IMR-90 (cell line): ENCODE measurements around the gene CSRP1. TPM values are rescaled to one million over a fixed set of nuclear protein-coding genes. Genes with fewer than 3 reads are reported as not detected.

Source experiments
- ATAC-seq: fragments of 200-7000 bp; cut with Tn5 transposase; 2 replicates; pipeline ENCODE4 v1.9.1; 2020; ENCODE audit warnings: low read depth, mild to moderate bottlenecking, moderate library complexity
- BruUV-seq: library from RNA; stranded (reverse); fragments of 400-500 nt; replicated peaks from 2 replicates; lab custom pipeline; 2021; lab: Mats Ljungman, UMichigan
- CTCF ChIA-PET: fragments of 300-600 bp; formaldehyde crosslinking; extraction: SDS; loops from one replicate; lab custom pipeline; 2021; ENCODE audit warnings: antibody characterized with exemption; lab: Yijun Ruan, JAX
- POLR2A ChIA-PET: fragments of 300-600 bp; sonication (Branson Sonifier 250); formaldehyde crosslinking; loops from one replicate; lab custom pipeline; 2022; ENCODE audit warnings: antibody characterized with exemption; ENCODE audit not compliant: unreplicated experiment; lab: Charles Lee
- DNase-seq: peaks from one replicate; pipeline ENCODE4 v3.0.0; 2013
- H2AFZ ChIP-seq: replicated peaks from 2 replicates; pipeline ENCODE3; 2013; ENCODE audit warnings: low read length, mild to moderate bottlenecking; ENCODE audit not compliant: poor library complexity
- H2AK5ac ChIP-seq: 2 replicates; pipeline ENCODE4 v1.6.1; 2013; ENCODE audit warnings: low read depth, low read length, inconsistent platforms
- H2AK9ac ChIP-seq: replicated peaks from 2 replicates; pipeline ENCODE3; 2013; ENCODE audit warnings: mild to moderate bottlenecking, low read depth, low read length, moderate library complexity; ENCODE audit not compliant: poor library complexity
- H2BK120ac ChIP-seq: 2 replicates; pipeline ENCODE4 v1.6.1; 2013; ENCODE audit warnings: low read depth, low read length, inconsistent platforms
- H2BK15ac ChIP-seq: 3 replicates; pipeline ENCODE4 v1.6.1; 2013; ENCODE audit warnings: low read depth, low read length, inconsistent platforms
- H2BK20ac ChIP-seq: 2 replicates; pipeline ENCODE4 v1.6.1; 2013; ENCODE audit warnings: low read depth, mild to moderate bottlenecking, inconsistent platforms, low read length, moderate library complexity
- H2BK5ac ChIP-seq: 2 replicates; pipeline ENCODE4 v1.6.1; 2013; ENCODE audit warnings: mild to moderate bottlenecking, low read depth, low read length, inconsistent platforms; ENCODE audit not compliant: poor library complexity, severe bottlenecking
- H3K14ac ChIP-seq: replicated peaks from 2 replicates; pipeline ENCODE4 v1.6.1; 2013; ENCODE audit warnings: low read depth, low read length, inconsistent platforms
- H3K18ac ChIP-seq: 2 replicates; pipeline ENCODE4 v1.6.1; 2013; ENCODE audit warnings: low read depth, low read length, control low read depth
- H3K23ac ChIP-seq: 2 replicates; pipeline ENCODE4 v1.6.1; 2013; ENCODE audit warnings: low read depth, low read length, inconsistent platforms
- H3K27ac ChIP-seq: 2 replicates; pipeline ENCODE4 v1.5.1; 2013; ENCODE audit warnings: mild to moderate bottlenecking, control low read depth, low read length; ENCODE audit not compliant: insufficient read depth
- H3K27me3 ChIP-seq: 2 replicates; pipeline ENCODE4 v1.6.1; 2013; ENCODE audit warnings: low read length; ENCODE audit not compliant: control insufficient read depth, insufficient read depth
- H3K36me3 ChIP-seq: 2 replicates; pipeline ENCODE4 v1.6.1; 2013; ENCODE audit warnings: low read length, mixed read lengths; ENCODE audit not compliant: control insufficient read depth, insufficient read depth
- H3K4ac ChIP-seq: 2 replicates; pipeline ENCODE4 v1.6.1; 2013; ENCODE audit warnings: low read depth, low read length, inconsistent platforms
- H3K4me1 ChIP-seq: 2 replicates; pipeline ENCODE4 v1.6.1; 2013; ENCODE audit warnings: low read length, mixed read lengths; ENCODE audit not compliant: control insufficient read depth, insufficient read depth
- H3K4me2 ChIP-seq: 2 replicates; pipeline ENCODE4 v1.6.1; 2013; ENCODE audit warnings: low read depth, mild to moderate bottlenecking, control low read depth, low read length, moderate library complexity
- H3K4me3 ChIP-seq: 2 replicates; pipeline ENCODE4 v1.5.1; 2013; ENCODE audit warnings: low read depth, mild to moderate bottlenecking, control low read depth, low read length, moderate library complexity; ENCODE audit not compliant: insufficient read depth
- H3K56ac ChIP-seq: 2 replicates; pipeline ENCODE4 v1.6.1; 2013; ENCODE audit warnings: low read length, inconsistent platforms; ENCODE audit not compliant: insufficient read depth; ENCODE audit errors: extremely low read depth
- H3K79me1 ChIP-seq, 2 experiments: 2 replicates each; pipeline ENCODE4 v1.6.1; 2013; ENCODE audit warnings: low read length in 2 of 2, inconsistent platforms in 1 of 2, low read depth in 1 of 2
- H3K9ac ChIP-seq: 2 replicates; pipeline ENCODE4 v1.6.1; 2013; ENCODE audit warnings: low read depth, low read length, control low read depth
- H3K9me1 ChIP-seq: 2 replicates; pipeline ENCODE4 v1.6.1; 2013; ENCODE audit warnings: low read length, inconsistent platforms; ENCODE audit not compliant: insufficient read depth
- H3K9me3 ChIP-seq: 2 replicates; pipeline ENCODE4 v1.6.1; 2013; ENCODE audit warnings: low read length; ENCODE audit not compliant: control insufficient read depth, insufficient read depth
- H4K20me1 ChIP-seq: 2 replicates; pipeline ENCODE4 v1.6.1; 2013; ENCODE audit warnings: low read length, inconsistent platforms; ENCODE audit not compliant: insufficient read depth
- H4K5ac ChIP-seq: 2 replicates; pipeline ENCODE4 v1.6.1; 2013; ENCODE audit warnings: mild to moderate bottlenecking, low read depth, low read length, control low read depth
- H4K8ac ChIP-seq, 2 experiments: 2 replicates each; pipeline ENCODE4 v1.6.1; 2013; ENCODE audit warnings: low read depth in 2 of 2, low read length in 2 of 2, control low read depth in 1 of 2, inconsistent platforms in 1 of 2
- H4K91ac ChIP-seq: 2 replicates; pipeline ENCODE4 v1.6.1; 2013; ENCODE audit warnings: low read depth, low read length, inconsistent platforms; ENCODE audit not compliant: insufficient read depth
- BHLHE40 ChIP-seq: fragments of 150-350 bp; IDR thresholded peaks from 2 replicates; pipeline ENCODE4 v1.6.1; 2016; ENCODE audit warnings: mild to moderate bottlenecking, low read depth, low read length
- CEBPB ChIP-seq: IDR thresholded peaks from 2 replicates; pipeline ENCODE4 v1.6.1; 2012; ENCODE audit warnings: low read depth, low read length, improper control_type of control experiment
- CHD1 ChIP-seq: IDR thresholded peaks from 2 replicates; pipeline ENCODE4 v1.6.1; 2012; ENCODE audit warnings: low read depth, low read length, improper control_type of control experiment
- ELK1 ChIP-seq: fragments of 150-350 bp; IDR thresholded peaks from 2 replicates; pipeline ENCODE4 v1.6.1; 2016; ENCODE audit warnings: low read depth, mild to moderate bottlenecking, low read length, moderate library complexity, borderline replicate concordance
- MAFK ChIP-seq: IDR thresholded peaks from 2 replicates; pipeline ENCODE4 v1.6.1; 2012; ENCODE audit warnings: low read depth, low read length, improper control_type of control experiment
- MAZ ChIP-seq: IDR thresholded peaks from 2 replicates; pipeline ENCODE4 v1.6.1; 2012; ENCODE audit warnings: low read depth, mild to moderate bottlenecking, low read length, improper control_type of control experiment, moderate library complexity, borderline replicate concordance
- NFE2L2 ChIP-seq: fragments of 150-350 bp; IDR thresholded peaks from 2 replicates; pipeline ENCODE4 v1.6.1; 2016; ENCODE audit warnings: low read depth, mild to moderate bottlenecking, low read length
- SMC3 ChIP-seq: fragments of 150-350 bp; IDR thresholded peaks from 2 replicates; pipeline ENCODE4 v1.6.1; 2016; ENCODE audit warnings: low read depth, mild to moderate bottlenecking, antibody characterized with exemption, low read length, moderate library complexity
- WGBS, 2 experiments: methylation state at CpG; one replicate each; pipeline versions ENCODE4 v1.1.5 to v1.1.7; 2013; ENCODE audit warnings: missing lambda C conversion rate in 2 of 2; ENCODE audit not compliant: insufficient read length in 1 of 2; ENCODE audit errors: extremely low coverage in 2 of 2; 5-methylcytosine and 5-hydroxymethylcytosine counted together
- dilution Hi-C: fragments of 300-500 bp; cut with HindIII; formaldehyde crosslinking; loops from one replicate; pipeline ENCODE4 v1.14.3; 2018; ENCODE audit warnings: low sequenced_read_pairs; ENCODE audit not compliant: unreplicated experiment
- in situ Hi-C: fragments of 300-500 bp; cut with MboI; formaldehyde crosslinking; loops from 3 replicates; pipeline ENCODE4 v1.14.3; 2019; ENCODE audit warnings: low sequenced_read_pairs, inconsistent platforms, mixed read lengths
- intact Hi-C: fragments of 100-400 bp; cut with micrococcal nuclease; formaldehyde crosslinking; loops from 2 replicates; pipeline ENCODE4 v1.10.0; 2022
- polyA plus RNA-seq, 3 experiments: library from polyadenylated mRNA; depleted of rRNA; stranded (reverse); fragments of >200 nt; gene quantifications; 2 replicates each; pipeline ENCODE4 v1.2.3, GENCODE V29; 2012; ENCODE audit warnings: low replicate concordance in 1 of 3
- total RNA-seq: library from RNA; depleted of rRNA; stranded (reverse); fragments of >200 nt; gene quantifications from 2 replicates; pipeline ENCODE4 v1.2.3, GENCODE V29; 2012
- TF ChIP-seq, protein P1 (sequence below): fragments of 150-350 bp; IDR thresholded peaks from 2 replicates; pipeline ENCODE4 v1.6.1; 2017; ENCODE audit warnings: mild to moderate bottlenecking, antibody characterized with exemption, low read length, low read depth

The CSRP1 gene
- total and polyA plus RNA-seq, 2 of the 4 experiments (the other 2 are of a cell fraction), result 1,037 to 1,498 TPM

GRCh38 chr1:201543871-201544642 lies 37.1 kb upstream of the CSRP1 start:
- Histone ChIP-seq H2AFZ (no peak overlapping the region), H2BK15ac (no peak overlapping the region), H2AK5ac (peak overlapping the region; percentile 59), H3K9ac (no peak overlapping the region), H3K4me3 (no peak overlapping the region), H3K56ac (no peak overlapping the region), H4K91ac (no peak overlapping the region; the same call in 1 of the 2 replicates), H4K20me1 (peaks cover 3% of the 10 kb centered on the region; the same call in 1 of the 2 replicates), H3K79me1 (peaks cover 14 to 64% of the 10 kb centered on the region in 2 experiments; a peak in 3 of 4 replicates), H3K27ac (no peak overlapping the region), H3K18ac (no peak overlapping the region), H3K4me2 (no peak overlapping the region; the same call in 1 of the 2 replicates), H2BK20ac (no peak overlapping the region), H3K4me1 (peaks cover 21% of the 10 kb centered on the region), H3K9me3 (no peaks in the 10 kb centered on the region), H4K5ac (no peak overlapping the region), H3K27me3 (no peaks in the 10 kb centered on the region), H2BK120ac (no peak overlapping the region), H3K4ac (0 out of 2 replicates have a peak overlapping the region, but pooled peaks have one; percentile 6), H3K9me1 (peaks cover 7% of the 10 kb centered on the region), H4K8ac (no peak overlapping the region; a peak in 1 of 4 replicates), H3K23ac (peak overlapping the region; percentile 54; the same call in 1 of the 2 replicates), H2AK9ac (no peak overlapping the region), H2BK5ac (peak overlapping the region; percentile 1), H3K14ac (no peak overlapping the region), H3K36me3 (no peaks in the 10 kb centered on the region)
- TF ChIP-seq MAFK (no peak), SMC3 (no peak), CHD1 (no peak), ELK1 (no peak), CEBPB (peak; percentile 66), NFE2L2 (no peak), MAZ (no peak), BHLHE40 (no peak)
- TF ChIP-seq, protein P1, sequence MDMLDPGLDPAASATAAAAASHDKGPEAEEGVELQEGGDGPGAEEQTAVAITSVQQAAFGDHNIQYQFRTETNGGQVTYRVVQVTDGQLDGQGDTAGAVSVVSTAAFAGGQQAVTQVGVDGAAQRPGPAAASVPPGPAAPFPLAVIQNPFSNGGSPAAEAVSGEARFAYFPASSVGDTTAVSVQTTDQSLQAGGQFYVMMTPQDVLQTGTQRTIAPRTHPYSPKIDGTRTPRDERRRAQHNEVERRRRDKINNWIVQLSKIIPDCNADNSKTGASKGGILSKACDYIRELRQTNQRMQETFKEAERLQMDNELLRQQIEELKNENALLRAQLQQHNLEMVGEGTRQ, result no peak
- intact Hi-C loops (no loop called here), in situ Hi-C loops (loop anchor here (25.0 kb wide), 2 partner anchors 418 to 593 kb away; partner anchors contain the start of genes ARL8A and TIMM17A), dilution Hi-C loops (no loop called here)
- BruUV-seq, result no TSS peak
- ChIA-PET CTCF (interaction anchor here (0.8 to 1.1 kb wide), 4 partner anchors 9 to 249 kb away, joined by 3 read pairs; no protein-coding TSS in a partner anchor), POLR2A (no interaction called here)
- 67% methylated on average over 3 of the region's 7 CpGs; no CpG with 5 or more reads in 1 of the 2 experiments for WGBS, 2 experiments
- ATAC-seq, result no peak
- DNase-seq, result peak; percentile 40
